ENCODE results near the gene FRMD8.

FRMD8 gene

GRCh38 chr11:65392186-65392829 lies 5.9 kb downstream of the FRMD8 start:
- Histone ChIP-seq H3K36me3 (ENCODE audit: insufficient read depth, low read length) (peaks cover 72% of the 10 kb centered on the region), H3K4me3 (ENCODE audit: low read depth, low read length, poor library complexity, severe bottlenecking) (no peak overlapping the region), H3K9ac (ENCODE audit: low read length) (no peak overlapping the region), H4K20me1 (ENCODE audit: insufficient read depth, low read length) (no peaks in the 10 kb centered on the region), H3K9me2 (ENCODE audit: low read depth, low read length) (no peaks in the 10 kb centered on the region), H3K4me1 (ENCODE audit: insufficient read depth, low read length, severe bottlenecking) (peaks cover 40% of the 10 kb centered on the region), H2AFZ (ENCODE audit: low read length) (no peak overlapping the region), H3K27me3 (ENCODE audit: insufficient read depth, low read length) (no peaks in the 10 kb centered on the region), H3K9me3 (ENCODE audit: low read length) (no peaks in the 10 kb centered on the region), H3K79me2 (ENCODE audit: insufficient read depth, low read length) (no peaks in the 10 kb centered on the region), H3K27ac (ENCODE audit: low read depth, low read length, poor library complexity, severe bottlenecking) (no peak overlapping the region), H3K4me2 (ENCODE audit: low read length) (no peak overlapping the region), H3F3A (ENCODE audit: insufficient read depth, low read length) (no peaks in the 10 kb centered on the region)
- TF ChIP-seq EZH2 (IDR thresholded peaks at IDR 0.05; ENCODE audit: borderline replicate concordance, low read length) = no peak
- TF ChIP-seq CTCF (IDR thresholded peaks at IDR 0.05; ENCODE audit: low read length) = no peak

- H3K36me3 ChIP-seq (ENCODE audit: insufficient read depth, low read length) = peaks cover 78% of the 10 kb centered on the region
- no peaks in the 10 kb centered on the region for H3K9me2 ChIP-seq (ENCODE audit: low read depth, low read length)
- H3K9me3 ChIP-seq (ENCODE audit: low read length) = no peaks in the 10 kb centered on the region
- peaks cover 34% of the 10 kb centered on the region for H3K4me1 ChIP-seq (ENCODE audit: insufficient read depth, low read length, severe bottlenecking)
- TF ChIP-seq EZH2 (IDR thresholded peaks at IDR 0.05; ENCODE audit: borderline replicate concordance, low read length) = no peak
- no peak for TF ChIP-seq CTCF (IDR thresholded peaks at IDR 0.05; ENCODE audit: low read length)
- no peaks in the 10 kb centered on the region for H3F3A ChIP-seq (ENCODE audit: insufficient read depth, low read length)
- H3K4me3 ChIP-seq (ENCODE audit: low read depth, low read length, poor library complexity, severe bottlenecking) = no peak overlapping the region
- no peak overlapping the region for H3K9ac ChIP-seq (ENCODE audit: low read length)
- no peaks in the 10 kb centered on the region for H4K20me1 ChIP-seq (ENCODE audit: insufficient read depth, low read length)
- H3K79me2 ChIP-seq (ENCODE audit: insufficient read depth, low read length) = no peaks in the 10 kb centered on the region
- H3K27ac ChIP-seq (ENCODE audit: low read depth, low read length, poor library complexity, severe bottlenecking) = no peak overlapping the region
- no peak overlapping the region for H3K4me2 ChIP-seq (ENCODE audit: low read length)
- no peak overlapping the region for H2AFZ ChIP-seq (ENCODE audit: low read length)
- no peaks in the 10 kb centered on the region for H3K27me3 ChIP-seq (ENCODE audit: insufficient read depth, low read length)
Measured at GRCh38 chr11:65392899-65393298, 6.5 kb downstream of the FRMD8 start.

GRCh38 chr11:65393513-65394079 lies 7.2 kb downstream of the FRMD8 start:
- Histone ChIP-seq H3K4me2 (ENCODE audit: low read length) (no peak overlapping the region), H3K9ac (ENCODE audit: low read length) (no peak overlapping the region), H2AFZ (ENCODE audit: low read length) (no peak overlapping the region), H3K9me2 (ENCODE audit: low read depth, low read length) (no peaks in the 10 kb centered on the region), H3K4me1 (ENCODE audit: insufficient read depth, low read length, severe bottlenecking) (peaks cover 27% of the 10 kb centered on the region), H3K36me3 (ENCODE audit: insufficient read depth, low read length) (peaks cover 85% of the 10 kb centered on the region), H3K4me3 (ENCODE audit: low read depth, low read length, poor library complexity, severe bottlenecking) (no peak overlapping the region), H3F3A (ENCODE audit: insufficient read depth, low read length) (no peaks in the 10 kb centered on the region), H3K79me2 (ENCODE audit: insufficient read depth, low read length) (no peaks in the 10 kb centered on the region), H3K27ac (ENCODE audit: low read depth, low read length, poor library complexity, severe bottlenecking) (no peak overlapping the region), H3K9me3 (ENCODE audit: low read length) (no peaks in the 10 kb centered on the region), H3K27me3 (ENCODE audit: insufficient read depth, low read length) (no peaks in the 10 kb centered on the region), H4K20me1 (ENCODE audit: insufficient read depth, low read length) (no peaks in the 10 kb centered on the region)
- TF ChIP-seq CTCF (IDR thresholded peaks at IDR 0.05; ENCODE audit: low read length) (no peak), EZH2 (IDR thresholded peaks at IDR 0.05; ENCODE audit: borderline replicate concordance, low read length) (no peak)

All from OCI-LY1 (cell line).